Gastrocnemius medialis (tissue), 4 donors: ENCODE data around the gene C16orf92. TPM values are rescaled to one million over a fixed set of nuclear protein-coding genes. Genes with fewer than 3 reads are reported as not detected.
A peak's percentile ranks its signal among the peaks of the same experiment; 100 is the strongest.

Experiments
- ATAC-seq, 2 donors: fragments of 150-250 bp; one replicate each; pipeline ENCODE4 v1.9.1; 2016
- DNase-seq, 2 donors: peaks; one replicate each; pipeline ENCODE4 v3.0.0-alpha.2; 2019
- H3K27ac ChIP-seq, 4 donors: fragments of 200-600 bp; sonication (generic); 1 replicate in 1 of 4; 2 replicates in 3 of 4; pipeline ENCODE4 v1.5.1; 2016 to 2018; ENCODE audit warnings: mild to moderate bottlenecking in 2 of 4, moderate library complexity in 1 of 4
- H3K27me3 ChIP-seq, 3 donors: fragments of 200-600 bp; sonication (generic) in 2 of 3; 1 replicate in 1 of 3; 2 replicates in 2 of 3; pipeline versions ENCODE4 v1.5.1 to v1.6.0; 2016 to 2019; ENCODE audit warnings: mild to moderate bottlenecking in 1 of 3, moderate library complexity in 1 of 3
- H3K36me3 ChIP-seq, 2 donors: fragments of 200-600 bp; sonication (generic) in 1 of 2; one replicate each; pipeline ENCODE4 v1.5.1; 2017 to 2018
- H3K4me1 ChIP-seq, 2 donors: fragments of 200-600 bp; sonication (generic) in 1 of 2; one replicate each; pipeline ENCODE4 v1.5.1; 2016 to 2017; ENCODE audit warnings: mild to moderate bottlenecking in 2 of 2
- H3K4me3 ChIP-seq, 4 donors: fragments of 200-600 bp; sonication (generic) in 3 of 4; 1 replicate in 1 of 4; 2 replicates in 3 of 4; pipeline ENCODE4 v1.5.1; 2016 to 2019; ENCODE audit warnings: mild to moderate bottlenecking in 2 of 4
- H3K9me3 ChIP-seq, 3 donors: fragments of 200-600 bp; sonication (generic) in 2 of 3; 1 replicate in 1 of 3; 2 replicates in 2 of 3; pipeline ENCODE4 v1.5.1; 2016 to 2019
- CTCF ChIP-seq, 5 experiments: fragments of 450-650 bp in 3 of 5; fragments of 200-600 bp in 2 of 5; sonication (generic) in 2 of 5; IDR thresholded peaks in 4 of 5; conservative IDR thresholded peaks in 1 of 5; 1 replicate in 4 of 5; 2 replicates in 1 of 5; pipeline ENCODE4 v1.5.1; 2016 to 2019; ENCODE audit warnings: antibody characterized with exemption in 5 of 5, mild to moderate bottlenecking in 3 of 5, moderate library complexity in 3 of 5
- POLR2A ChIP-seq, 2 donors: fragments of 450-650 bp; IDR thresholded peaks; one replicate each; pipeline ENCODE4 v1.6.1; 2017; ENCODE audit warnings: antibody characterized with exemption in 2 of 2, mild to moderate bottlenecking in 2 of 2, moderate library complexity in 2 of 2
- in situ Hi-C, 4 donors: fragments of 200-750 bp; cut with MboI; loops; one replicate each; pipeline versions ENCODE4 v1.15.0 to v1.8.0; 2017; ENCODE audit warnings: low sequenced_read_pairs in 4 of 4
- intact Hi-C: fragments of 100-400 bp; cut with DNase I; formaldehyde crosslinking; loops from one replicate; pipeline ENCODE4 v1.15.1; 2023; ENCODE audit warnings: low total_unique reads
- total RNA-seq, 4 donors: library from RNA; depleted of rRNA; stranded (reverse); fragments of >200 nt; gene quantifications; one replicate each; pipeline versions ENCODE4 v1.1.0 to v1.2.3, GENCODE V29; 2016

The C16orf92 gene
- total RNA-seq, 4 donors from 2014 or later = not detected

- no peak overlapping the region for H3K27ac ChIP-seq
- in situ Hi-C loops = no loop called here
- DNase-seq = no peak
Observed at GRCh38 chr16:29991571-29991904, 31.5 kb upstream of the C16orf92 start.

GRCh38 chr16:29992344-29992967, 30.5 kb upstream of the C16orf92 start:
- ATAC-seq = no peak
- Histone ChIP-seq H3K4me3 (no peak overlapping the region), H3K9me3 (no peaks in the 10 kb centered on the region), H3K4me1 (peaks cover 17 to 21% of the 10 kb centered on the region in 2 donors), H3K27ac (no peak overlapping the region), H3K27me3 (no peaks in the 10 kb centered on the region), H3K36me3 (peaks cover 0 to 72% of the 10 kb centered on the region in 2 donors)
- in situ Hi-C loops = no loop called here
- intact Hi-C loops = loop anchor here (10.0 kb wide), 1 partner anchor 542 kb away; the partner anchor contains the start of gene ZNF747
- TF ChIP-seq CTCF (IDR thresholded peaks at IDR 0.05 in 4 of 5, conservative IDR thresholded peaks at IDR 0.05 in 1 of 5) (no peak), POLR2A (IDR thresholded peaks at IDR 0.05) (no peak)
- DNase-seq = no peak

More at GRCh38 chr16:29991571-29991904, 31.5 kb upstream of the C16orf92 start:
- intact Hi-C loops = loop anchor here (10.0 kb wide), 1 partner anchor 543 kb away; the partner anchor contains the start of gene ZNF747
- Histone ChIP-seq H3K4me1 (peaks cover 11 to 16% of the 10 kb centered on the region in 2 donors), H3K4me3 (no peak overlapping the region), H3K36me3 (peaks cover 0 to 75% of the 10 kb centered on the region in 2 donors), H3K9me3 (no peaks in the 10 kb centered on the region), H3K27me3 (no peaks in the 10 kb centered on the region)
- ATAC-seq = no peak
- no peak for TF ChIP-seq CTCF (IDR thresholded peaks at IDR 0.05 in 4 of 5, conservative IDR thresholded peaks at IDR 0.05 in 1 of 5)
- TF ChIP-seq POLR2A (IDR thresholded peaks at IDR 0.05) = no peak

GRCh38 chr16:29993191-29993902, 29.7 kb upstream of the C16orf92 start:
- Histone ChIP-seq H3K9me3 (no peaks in the 10 kb centered on the region), H3K4me1 (peaks cover 17 to 21% of the 10 kb centered on the region in 2 donors), H3K27ac (no peak overlapping the region), H3K4me3 (no peak overlapping the region), H3K27me3 (no peaks in the 10 kb centered on the region), H3K36me3 (peaks cover 0 to 72% of the 10 kb centered on the region in 2 donors)
- no peak for TF ChIP-seq POLR2A (IDR thresholded peaks at IDR 0.05)
- no peak for TF ChIP-seq CTCF (IDR thresholded peaks at IDR 0.05 in 4 of 5, conservative IDR thresholded peaks at IDR 0.05 in 1 of 5)
- no peak for DNase-seq
- intact Hi-C loops (loop anchor here (10.0 kb wide), 1 partner anchor 541 kb away; the partner anchor contains the start of gene ZNF747), in situ Hi-C loops (no loop called here)
- ATAC-seq = no peak

- Histone ChIP-seq H3K9me3 (no peaks in the 10 kb centered on the region), H3K27ac (peak overlapping the region in 3 of 4 donors; percentile 95 to 100 (median 99)), H3K4me1 (peaks cover 17 to 21% of the 10 kb centered on the region in 2 donors), H3K4me3 (peak overlapping the region in 3 of 4 donors; percentile 79 to 100 (median 84)), H3K27me3 (no peaks in the 10 kb centered on the region), H3K36me3 (peaks cover 0 to 67% of the 10 kb centered on the region in 2 donors)
- intact Hi-C loops (loop anchor here (2.0 to 10.0 kb wide), 2 partner anchors 67 to 541 kb away; partner anchors contain the start of genes KCTD13 and ZNF747), in situ Hi-C loops (no loop called here)
- DNase-seq (no peak), ATAC-seq (no peak)
- TF ChIP-seq POLR2A (IDR thresholded peaks at IDR 0.05) = no peak
- no peak for TF ChIP-seq CTCF (IDR thresholded peaks at IDR 0.05 in 4 of 5, conservative IDR thresholded peaks at IDR 0.05 in 1 of 5)
Observed at GRCh38 chr16:29993903-29994599, 28.9 kb upstream of the C16orf92 start.
